Esophagus mucosa (tissue), 1 donor: ENCODE measurements around the gene CDC42BPA. TPM values are rescaled to one million over a fixed set of nuclear protein-coding genes. Genes with fewer than 3 reads are reported as not detected.
"Not testable (repeated sequence)": the region's sequence is repeated elsewhere in the genome, so short reads cannot be mapped to it uniquely, and the experiment has no call there.

ENCODE experiments used
- ATAC-seq: fragments of 200-7000 bp; cut with Tn5 transposase; one replicate; pipeline ENCODE4 v1.9.1; 2020
- total RNA-seq: library from RNA; stranded (reverse); gene quantifications from one replicate; pipeline ENCODE4 v1.2.4, GENCODE V29; 2023
- donor health status: DM: yes; HTN: yes; CAD: no.

CDC42BPA gene
- total RNA-seq, 1 donor from 2014 or later: 11.1 TPM

DNA sequence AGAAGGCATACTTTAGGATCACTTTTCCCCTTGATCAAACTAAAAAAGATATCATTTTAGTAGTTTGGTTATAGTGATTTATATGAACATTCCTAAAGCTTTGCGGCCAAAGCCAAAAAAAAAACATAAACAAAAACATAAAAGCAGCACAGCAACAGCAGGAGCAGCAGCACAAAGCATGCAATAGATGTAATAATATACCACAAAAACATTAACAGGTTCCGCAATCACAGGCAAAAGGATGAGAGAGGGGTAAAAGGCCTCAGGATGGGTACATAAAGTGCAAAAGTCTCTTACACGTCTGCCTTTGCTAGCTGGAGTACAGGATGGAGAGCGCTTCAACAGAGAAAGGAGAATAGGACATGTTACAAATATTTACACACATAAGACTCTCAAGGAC lies 259.2 kb downstream of the CDC42BPA start:
- ATAC-seq: no peak

DNA sequence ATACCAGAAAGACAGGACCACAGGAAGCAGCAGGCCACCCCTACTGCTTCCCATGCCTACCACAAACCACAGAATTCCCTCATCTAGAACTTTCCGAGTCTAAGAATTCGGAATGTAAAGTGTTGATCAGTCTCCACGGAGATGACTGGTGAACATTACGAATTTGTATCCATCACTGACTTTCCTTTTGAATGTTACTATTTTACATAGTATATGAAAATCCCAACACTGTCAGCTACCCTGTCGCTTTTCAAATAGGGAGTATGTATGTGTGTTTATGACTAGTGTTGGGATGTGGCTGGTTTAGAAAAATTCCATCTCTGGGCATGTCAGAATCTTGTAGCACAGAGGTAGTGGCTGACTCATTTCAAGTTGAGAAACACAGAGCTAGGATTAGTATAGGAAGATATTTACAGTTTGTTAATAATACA lies 260.0 kb downstream of the CDC42BPA start:
- ATAC-seq: peak; percentile 83

DNA sequence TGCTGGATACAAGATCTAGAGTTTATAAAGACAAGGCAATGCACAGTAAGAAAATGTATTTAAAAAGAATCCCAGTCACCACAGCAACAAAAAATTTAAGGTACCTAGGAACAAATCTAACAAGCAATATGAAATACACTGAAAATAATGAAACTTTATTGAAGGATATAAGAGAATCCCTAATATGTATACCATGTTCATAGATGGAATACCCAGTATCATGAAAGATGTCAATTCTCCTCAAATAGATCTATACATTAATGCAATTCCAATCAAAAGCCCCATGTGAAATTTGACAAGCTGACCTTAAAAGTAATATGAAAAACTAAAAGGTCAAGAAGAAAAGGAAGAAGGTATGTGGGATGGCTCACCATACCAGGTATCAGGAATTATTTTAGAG lies 269.0 kb downstream of the CDC42BPA start:
- ATAC-seq: no peak

DNA sequence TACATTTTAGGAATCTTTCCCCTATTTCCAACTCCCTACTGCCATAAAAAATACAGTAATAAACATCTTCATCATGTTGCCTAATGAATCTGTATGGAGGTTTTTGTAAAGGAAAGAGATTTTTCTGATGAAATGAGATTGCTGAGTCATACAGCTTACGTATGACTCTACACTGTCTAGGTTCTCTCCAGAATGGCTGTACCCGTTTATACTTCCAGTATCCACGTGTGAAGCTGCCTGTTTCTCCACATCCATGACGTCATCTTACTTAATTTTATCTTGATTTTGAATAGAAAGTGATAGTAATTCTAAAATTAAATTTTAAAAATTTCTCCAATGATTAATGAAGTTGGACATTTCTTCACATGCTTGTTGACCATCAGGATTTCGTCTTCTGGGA lies 274.5 kb downstream of the CDC42BPA start:
- no peak for ATAC-seq

DNA sequence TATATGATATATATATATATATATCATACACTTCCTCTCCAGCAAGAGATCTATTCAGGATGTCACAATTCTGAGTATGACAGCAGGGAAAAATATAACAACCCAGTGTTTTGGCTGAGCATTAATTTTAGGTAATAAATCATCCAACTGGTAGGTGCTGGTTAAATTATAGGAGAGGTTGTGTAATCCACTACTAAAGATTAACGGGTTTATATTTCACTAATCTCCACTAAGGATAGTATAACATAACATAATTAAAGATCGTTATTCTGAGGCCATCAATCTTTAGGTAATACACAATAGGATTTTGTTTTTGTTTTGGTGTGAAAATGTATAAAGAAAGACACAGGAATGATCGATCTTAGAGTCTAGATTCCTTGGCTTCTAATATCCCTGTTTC lies 276.0 kb downstream of the CDC42BPA start:
- ATAC-seq: no peak

DNA sequence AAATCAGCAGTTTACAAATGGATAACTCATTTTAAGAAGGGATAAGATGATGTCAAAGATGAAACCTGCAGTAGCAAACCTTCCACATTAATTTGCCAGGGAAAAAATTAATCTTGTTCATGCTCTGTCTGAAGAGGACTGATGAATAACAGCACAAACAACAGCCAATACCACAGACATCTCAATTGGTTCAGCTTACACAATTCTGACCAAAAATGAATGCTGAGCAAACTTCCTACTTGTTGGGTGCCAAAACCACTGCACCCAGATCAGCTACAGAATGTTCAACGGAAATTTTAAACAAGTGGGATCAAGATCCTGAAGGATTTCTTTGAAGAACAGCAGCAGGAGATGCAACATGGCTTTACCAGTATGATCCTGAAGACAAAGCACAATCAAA lies 279.9 kb downstream of the CDC42BPA start:
- ATAC-seq: no peak

DNA sequence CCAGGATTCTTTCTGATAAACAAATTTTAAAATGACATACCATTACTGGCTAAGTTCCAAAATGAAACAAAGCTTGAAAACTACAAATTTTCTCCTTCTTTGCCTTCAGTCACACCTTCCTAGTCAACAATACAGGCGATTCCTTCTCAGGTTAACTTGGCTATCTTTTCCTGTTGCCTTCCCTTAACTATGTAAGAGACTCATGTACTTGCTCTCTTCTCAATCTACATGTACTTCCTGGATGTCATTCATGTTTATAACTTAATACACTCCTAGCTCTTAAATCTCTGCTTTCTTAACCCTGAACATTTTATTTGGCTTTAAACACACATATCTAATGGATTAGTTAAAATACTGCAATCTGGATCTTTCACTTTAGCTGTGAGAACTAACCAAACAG lies 281.2 kb downstream of the CDC42BPA start:
- no peak for ATAC-seq

DNA sequence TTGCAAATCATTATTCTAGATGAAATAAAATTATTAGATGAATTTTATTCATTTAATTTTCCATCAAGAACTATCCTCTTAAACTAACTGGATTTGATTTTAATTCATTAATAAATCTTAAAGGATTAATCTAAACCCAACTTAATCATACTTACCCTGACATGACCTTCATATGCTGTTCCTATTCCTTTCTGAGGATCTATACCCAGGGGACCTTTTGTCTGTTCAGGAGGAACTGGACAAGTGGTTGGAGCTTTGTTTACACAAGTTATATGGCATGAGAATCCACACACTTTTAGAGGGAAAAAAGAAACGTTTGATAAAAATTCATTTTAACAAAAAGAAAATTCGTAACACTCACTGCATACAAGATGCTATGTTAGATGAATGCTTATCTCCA lies 283.0 kb downstream of the CDC42BPA start:
- ATAC-seq: no peak

DNA sequence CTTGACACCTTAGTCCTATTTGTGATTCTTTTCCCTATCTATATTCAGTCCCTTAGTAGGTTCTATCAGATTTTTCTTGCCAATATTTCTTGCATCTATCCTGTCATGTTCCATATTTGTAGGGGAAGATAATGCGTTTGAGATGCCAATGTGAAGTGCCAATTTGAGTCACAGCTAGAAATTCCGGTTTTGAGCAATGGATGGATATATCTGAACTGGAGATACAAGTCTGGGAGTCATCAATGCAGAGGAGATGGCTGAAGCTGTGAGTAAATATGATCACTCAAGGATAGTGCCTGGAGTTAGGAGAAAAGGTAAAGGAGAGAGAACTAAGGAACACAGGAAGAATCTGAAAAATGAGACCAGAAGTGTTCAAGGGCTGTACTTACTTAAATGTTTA lies 284.4 kb downstream of the CDC42BPA start:
- ATAC-seq: peak; percentile 72

DNA sequence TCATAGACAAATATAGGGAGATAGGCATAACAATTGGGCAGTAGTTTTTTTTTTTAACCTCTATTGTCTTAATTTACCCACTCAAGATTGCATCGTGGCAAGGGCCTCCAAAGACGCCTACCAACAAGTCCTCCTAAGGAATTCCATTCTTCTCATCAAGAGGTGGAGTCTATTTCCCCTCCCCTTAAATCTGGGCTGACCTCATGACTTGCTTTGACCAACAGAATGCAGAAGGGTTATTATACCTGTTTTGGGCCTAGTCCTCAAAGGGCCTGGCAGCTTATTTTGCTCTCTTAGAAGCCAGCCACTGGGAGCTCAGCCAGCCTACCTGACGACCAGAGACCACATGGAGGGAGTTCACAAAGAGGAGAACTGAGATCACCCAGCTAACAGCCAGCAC lies 285.9 kb downstream of the CDC42BPA start:
- no peak for ATAC-seq

DNA sequence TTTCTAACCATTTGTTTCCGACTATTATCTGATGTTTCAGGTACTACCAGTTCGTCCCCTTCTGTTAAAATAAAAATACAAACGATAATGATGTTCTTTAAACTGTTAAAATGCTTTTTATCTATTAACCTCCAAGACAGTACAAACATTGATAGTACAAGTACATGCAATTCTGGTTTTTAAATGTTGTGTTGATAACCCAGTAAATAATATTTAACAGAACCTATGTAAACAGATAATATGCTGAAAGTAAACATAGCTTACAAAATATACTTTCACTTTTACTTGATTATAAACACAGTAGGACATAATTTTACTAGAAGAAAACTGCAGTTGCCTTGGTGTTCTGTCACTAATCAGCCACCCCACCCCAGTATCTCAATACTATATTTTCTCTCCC lies 301.3 kb downstream of the CDC42BPA start:
- no peak for ATAC-seq

DNA sequence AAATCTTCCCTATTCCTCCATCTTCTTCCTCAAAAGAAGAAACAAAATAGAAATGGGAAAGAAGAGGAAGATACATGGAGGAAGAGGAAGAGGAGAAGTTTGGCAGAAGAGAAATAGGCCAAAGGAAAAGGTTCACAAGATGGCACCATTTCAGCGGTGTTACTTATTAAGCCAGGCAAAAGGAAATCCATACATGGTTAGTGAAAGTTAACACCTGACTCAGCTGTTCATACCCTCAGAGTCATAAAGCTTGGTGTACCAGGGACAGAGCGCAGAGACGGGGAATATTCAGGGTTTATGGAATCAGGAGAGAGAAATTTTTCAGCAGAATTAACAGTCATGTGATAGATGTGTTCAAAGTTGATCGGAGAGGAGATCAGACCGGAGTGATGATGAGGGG lies 307.6 kb downstream of the CDC42BPA start:
- no peak for ATAC-seq

DNA sequence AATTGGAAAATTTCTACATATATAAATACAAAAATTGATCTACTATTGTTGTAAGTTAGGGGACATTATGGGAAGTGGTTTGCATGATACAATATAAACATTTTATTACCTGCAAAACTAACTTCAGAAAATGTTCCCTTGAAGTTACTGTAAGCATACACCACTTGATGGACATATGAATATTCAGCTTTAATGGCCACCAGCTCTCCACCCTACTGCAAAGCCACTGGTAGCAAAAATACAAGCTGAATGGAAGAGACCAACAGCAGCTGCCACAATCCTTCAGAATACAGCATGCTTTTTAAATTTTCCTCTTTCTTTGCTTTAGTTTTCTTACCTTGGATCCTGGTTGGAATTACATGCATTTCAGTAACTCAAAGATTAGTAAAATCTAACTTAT lies 308.4 kb downstream of the CDC42BPA start:
- ATAC-seq: no peak

DNA sequence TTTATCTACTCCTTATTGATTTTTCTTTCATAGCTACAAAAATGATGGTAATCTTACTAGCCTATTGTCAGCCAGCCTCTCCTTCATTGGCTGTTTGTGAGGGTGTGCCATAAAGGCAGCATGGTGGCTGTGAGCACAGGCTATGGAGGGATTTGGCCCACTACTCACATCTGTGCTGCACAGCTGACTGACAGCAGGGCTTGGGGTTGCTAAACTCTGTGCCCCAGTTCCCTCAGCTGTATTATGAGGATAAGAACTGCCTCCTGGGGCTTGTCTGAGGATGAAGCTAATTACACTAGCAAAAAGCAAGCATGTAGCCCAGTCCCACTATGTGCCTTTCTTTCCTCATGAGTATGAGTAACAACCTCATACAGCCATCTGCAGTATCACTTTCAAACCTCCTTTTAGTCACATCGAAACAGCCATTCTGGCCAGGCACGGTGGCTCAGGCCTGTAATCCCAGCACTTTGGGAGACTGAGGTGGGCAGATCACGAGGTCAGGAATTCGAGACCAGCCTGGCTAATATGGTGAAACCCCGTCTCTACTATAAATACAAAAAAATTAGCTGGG lies 312.0 kb downstream of the CDC42BPA start:
- no peak for ATAC-seq

DNA sequence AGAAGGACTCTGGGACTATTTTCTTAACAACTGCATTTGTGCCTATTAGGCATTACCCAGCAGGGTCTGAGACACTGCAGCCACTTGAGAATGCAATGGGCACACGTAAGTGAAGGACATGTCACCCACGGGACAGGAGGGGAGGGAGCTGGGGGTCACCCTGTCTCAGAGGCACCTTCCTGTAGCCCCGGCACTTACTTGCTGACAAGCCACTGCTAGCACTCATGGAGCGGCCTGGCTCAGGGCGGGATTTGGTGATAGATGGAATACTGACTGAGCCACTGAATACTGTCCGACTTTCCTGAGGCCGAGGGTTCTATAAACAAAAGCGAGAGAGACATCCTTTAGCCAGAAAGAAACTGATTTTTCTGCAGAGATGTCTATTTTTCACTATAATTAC lies 313.5 kb downstream of the CDC42BPA start:
- ATAC-seq: no peak

DNA sequence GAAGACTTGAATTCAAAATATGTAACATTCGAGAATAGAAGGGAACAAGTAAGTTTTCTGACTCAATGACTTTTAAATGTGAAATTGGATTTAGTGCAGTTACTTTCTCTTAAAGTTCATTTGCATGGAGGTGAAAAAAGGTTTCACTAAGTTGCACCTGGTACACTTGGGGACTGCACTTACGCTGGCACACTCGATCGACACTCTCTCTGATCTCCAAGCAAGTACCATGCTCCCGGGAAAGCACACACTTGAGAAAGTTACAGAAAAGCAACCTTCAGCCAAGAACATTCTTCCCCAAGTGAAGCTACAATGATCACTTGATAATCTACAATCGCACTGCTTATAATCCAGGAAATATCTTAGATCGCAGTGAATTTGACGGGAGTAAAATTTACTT lies 315.1 kb downstream of the CDC42BPA start:
- no peak for ATAC-seq

DNA sequence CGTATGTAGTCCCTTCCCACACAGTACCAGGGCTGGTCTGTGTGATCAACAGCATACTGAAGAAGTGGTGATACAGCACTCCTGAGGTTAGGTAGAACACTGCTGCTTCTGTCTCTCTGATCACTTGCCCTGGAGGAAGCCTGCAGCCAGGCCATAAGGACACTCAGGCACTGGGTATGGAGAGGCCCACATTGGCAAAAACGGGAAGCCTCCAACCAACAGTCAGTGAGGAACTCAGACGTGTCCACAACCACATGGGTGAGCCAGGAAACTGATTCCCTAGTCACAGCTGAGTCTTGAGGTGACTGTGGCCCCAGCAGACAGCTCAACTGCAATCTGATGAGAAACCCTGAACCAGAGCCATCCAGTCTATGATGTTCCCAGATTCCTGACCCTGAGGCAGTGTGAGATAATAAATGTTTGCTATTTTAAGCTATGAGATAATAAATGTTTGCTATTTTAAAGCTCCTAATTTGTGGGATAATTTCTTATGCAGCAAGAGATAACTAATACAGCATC lies 315.7 kb downstream of the CDC42BPA start:
- ATAC-seq: no peak

DNA sequence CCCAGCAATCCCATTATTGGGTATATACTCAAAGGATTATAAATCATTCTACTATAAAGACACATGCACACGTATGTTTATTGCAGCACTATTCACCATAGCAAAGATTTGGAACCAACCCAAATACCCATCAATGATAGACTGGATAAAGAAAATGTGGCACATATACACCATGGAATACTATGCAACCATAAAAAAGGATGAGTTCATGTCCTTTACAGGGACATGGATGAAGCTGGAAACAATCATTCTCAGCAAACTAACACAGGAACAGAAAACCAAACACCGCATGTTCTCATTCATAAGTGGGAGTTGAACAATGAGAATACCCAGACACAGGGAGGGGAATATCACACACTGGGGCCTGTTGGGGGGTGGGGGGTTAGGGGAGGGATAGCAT lies 318.7 kb downstream of the CDC42BPA start:
- not testable (repeated sequence) for ATAC-seq

DNA sequence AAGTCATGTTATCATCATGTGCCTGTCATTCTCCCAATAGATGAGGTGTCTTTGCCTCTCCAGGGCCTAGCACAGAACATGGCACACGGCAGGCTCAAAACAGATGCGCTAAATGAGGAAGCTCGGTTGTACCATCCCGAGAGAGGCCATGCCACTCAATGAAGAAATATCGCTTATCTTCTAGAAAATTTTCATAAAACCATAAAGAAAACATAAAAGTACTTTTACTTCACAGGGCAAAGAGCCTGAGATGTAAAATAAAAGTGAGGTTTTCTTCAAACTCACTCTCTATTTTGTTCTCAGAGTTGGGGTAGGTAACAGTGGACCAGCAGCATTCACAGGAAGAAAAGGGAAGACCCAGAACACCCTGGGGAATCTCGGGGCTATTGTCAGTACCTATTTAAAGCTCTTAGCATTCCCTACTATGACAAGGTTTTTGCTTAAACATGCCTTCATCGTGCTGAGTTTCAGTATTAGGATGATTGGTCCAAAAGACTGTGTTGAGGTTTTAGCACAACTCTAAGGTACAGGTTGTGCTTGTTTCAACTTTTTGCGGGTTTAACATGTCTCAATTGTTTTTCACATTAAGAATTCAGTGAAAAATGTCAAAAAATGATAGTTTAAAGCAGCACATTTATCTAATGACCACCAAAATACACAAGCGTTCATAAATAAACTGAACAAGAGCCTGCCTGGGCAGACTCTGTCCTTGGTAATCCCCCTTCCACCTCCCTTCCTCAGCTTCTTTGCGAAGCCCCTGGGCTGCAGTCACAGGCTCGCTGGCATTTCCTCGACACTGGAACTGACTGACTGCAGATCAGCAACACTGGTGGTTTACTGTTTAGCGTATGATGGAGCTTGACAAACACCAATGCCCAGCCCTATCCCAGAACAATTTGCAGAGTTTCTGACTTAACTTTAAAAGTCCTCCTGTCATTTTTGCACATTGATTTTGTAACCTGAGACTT lies 322.6 kb downstream of the CDC42BPA start:
- ATAC-seq: no peak

DNA sequence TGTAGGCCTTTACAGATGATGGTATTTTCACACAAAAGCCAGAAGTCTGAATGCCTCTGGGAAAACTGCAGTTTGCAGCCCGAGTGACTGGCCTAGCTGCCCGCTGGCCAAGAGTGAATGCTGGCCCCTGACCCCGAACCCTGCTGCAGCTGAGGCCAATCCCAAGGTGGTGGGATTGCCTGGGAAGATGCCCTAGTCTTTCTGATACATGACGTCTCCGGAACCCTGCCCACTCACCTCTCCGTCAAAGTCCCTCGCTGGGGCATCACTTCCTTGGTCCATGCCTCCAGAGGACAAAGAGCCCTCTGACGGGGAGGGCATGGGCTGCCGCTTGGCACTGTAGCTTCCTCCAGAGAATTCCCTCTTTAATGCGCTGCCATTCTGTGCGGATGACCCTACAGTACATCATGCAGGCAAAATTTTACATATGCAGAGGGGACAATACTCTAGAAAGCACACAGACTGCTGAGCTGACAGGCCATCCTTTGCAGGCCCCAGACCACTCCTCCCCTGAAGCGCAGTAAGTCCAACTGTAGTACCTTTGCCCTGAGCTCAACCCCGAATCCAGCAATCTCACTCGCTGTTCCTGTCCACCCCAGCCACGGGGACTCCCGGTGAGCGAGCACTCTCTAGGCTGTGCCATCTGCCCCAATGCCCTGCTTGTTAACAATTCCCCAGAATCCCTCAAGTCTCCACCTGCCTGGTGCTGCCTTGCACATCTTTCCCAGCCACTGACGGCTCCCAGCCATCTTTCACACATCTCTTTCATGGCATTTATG lies 323.5 kb downstream of the CDC42BPA start:
- ATAC-seq: no peak

DNA sequence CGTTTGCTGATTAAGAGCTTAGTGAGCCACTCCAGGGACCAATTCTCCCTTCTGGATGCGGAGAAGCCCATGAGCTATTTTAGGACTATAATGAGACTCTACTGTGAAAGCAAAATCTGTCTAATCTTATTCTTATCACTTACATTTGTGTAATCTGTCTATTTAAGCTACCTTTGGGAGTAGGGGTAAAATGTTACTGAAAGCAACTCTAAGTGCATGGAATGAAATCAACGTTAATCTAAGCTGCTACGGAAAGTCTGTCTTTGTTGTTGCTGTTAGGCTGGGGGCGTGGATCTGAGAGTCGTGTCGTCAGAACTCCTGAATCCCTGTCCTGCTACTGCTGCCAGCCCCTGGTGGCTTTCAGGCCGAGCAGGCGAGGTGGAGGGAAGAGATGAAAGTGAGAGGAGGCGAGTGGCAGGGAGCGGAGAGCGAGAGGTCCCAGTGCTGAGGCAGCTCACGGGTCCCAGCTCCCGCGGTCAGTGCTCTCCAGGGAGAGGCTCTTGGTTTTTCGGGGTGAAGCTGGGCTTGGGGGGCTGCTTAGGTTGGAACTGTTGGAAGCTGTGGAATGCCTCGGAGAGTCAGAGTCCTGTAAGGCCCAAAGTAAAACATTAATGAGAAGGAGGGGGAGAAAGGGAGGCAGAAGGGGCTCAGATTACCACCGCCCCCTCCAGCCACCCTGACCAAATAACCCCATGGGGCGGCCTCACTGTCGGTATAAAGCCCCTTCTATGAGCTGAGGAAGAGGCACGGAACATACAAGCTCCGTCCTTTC lies 324.3 kb downstream of the CDC42BPA start:
- ATAC-seq: no peak

DNA sequence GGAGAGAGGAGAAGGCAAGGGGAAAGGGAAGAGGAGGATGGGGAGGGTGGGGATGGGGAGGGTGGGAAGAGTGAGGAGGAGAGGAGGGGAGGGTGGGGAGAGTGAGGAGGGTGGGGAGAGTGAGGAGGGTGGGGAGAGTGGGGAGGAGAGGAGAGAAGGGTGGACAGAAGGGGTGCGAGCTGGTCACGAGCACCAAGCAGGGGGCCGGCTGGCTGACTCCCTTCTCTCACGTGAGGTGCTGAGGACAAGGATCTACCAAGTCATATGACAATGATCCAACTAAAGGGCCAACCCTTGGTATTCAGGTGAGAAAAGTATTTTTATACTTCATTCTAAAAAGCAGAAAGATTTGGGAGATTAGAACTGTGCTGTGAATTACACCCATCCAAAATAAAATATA lies 326.4 kb downstream of the CDC42BPA start:
- ATAC-seq: no peak
